A549 (cell line): ENCODE data around the gene STX16.

Experiments used
- ELK1 ChIP-seq: fragments of 150-350 bp; IDR thresholded peaks from 2 replicates; pipeline ENCODE4 v1.6.1; 2014; ENCODE audit warnings: low read depth, mild to moderate bottlenecking, low read length
- GATA3 ChIP-seq: IDR thresholded peaks from 2 replicates; pipeline ENCODE4 v1.6.1; 2012; ENCODE audit warnings: borderline replicate concordance
- HMGXB4 ChIP-seq: fragments of 250-450 bp; sonication (Bioruptor Pico); IDR thresholded peaks from 2 replicates; pipeline ENCODE4 v1.5.0; 2021; ENCODE audit warnings: mild to moderate bottlenecking, moderate library complexity, borderline replicate concordance
- MYC ChIP-seq: IDR thresholded peaks from 2 replicates; pipeline ENCODE4 v1.6.1; 2012; ENCODE audit warnings: mild to moderate bottlenecking, inconsistent platforms, low read length, improper control_type of control experiment, borderline replicate concordance
- POLR2AphosphoS2 ChIP-seq: conservative IDR thresholded peaks from 2 replicates; pipeline ENCODE4 v1.6.1; 2012; ENCODE audit warnings: low read length, improper control_type of control experiment, inconsistent platforms
- TF ChIP-seq, protein P1 (sequence below): IDR thresholded peaks from 2 replicates; pipeline ENCODE4 v1.6.1; 2012
- TF ChIP-seq, protein P2 (sequence below): fragments of >200 bp; sonication (Bioruptor Twin); formaldehyde crosslinking; IDR thresholded peaks from 3 replicates; pipeline ENCODE4 v1.5.1; 2016
- TF ChIP-seq, protein P3 (sequence below): fragments of >200 bp; sonication (Bioruptor Twin); formaldehyde crosslinking; IDR thresholded peaks from 3 replicates; pipeline ENCODE4 v1.6.1; 2016

DNA sequence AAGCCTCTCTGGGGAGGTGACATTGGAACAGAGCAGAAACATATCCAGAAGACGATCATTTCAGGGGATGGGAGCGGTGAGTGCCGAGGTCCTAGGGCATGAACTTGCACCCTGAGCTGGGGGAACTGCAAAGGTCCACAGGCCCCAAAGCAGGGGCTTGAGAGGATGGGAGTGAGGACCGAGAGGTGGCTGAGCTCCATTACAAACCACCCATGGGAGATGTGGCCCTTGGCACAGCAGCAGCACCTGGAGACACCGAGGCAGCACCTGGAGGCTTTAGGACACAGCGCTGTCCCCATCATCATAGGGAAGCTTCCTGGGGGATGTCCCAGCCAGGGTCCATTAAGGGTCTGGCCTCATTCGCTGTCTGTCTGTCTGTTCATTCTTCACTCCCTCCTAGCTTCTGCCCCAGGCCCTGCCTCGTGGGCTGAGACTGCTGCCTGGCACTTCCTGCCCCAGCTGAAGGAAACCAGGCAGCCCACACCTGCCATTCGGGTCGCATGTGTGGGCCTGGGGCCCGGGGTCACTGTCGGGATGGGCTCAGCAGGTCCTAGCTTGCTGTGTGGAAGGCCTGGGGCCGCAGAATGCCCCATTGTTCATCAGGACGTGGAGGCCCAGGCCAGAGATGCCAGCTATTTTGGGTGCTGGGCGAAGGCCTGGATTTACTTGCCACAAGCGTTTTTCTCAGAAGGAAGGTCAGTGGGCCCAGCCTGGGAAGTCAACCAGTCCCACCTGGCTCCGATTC is 42.8 kb upstream of the STX16 start:
- TF ChIP-seq MYC = no peak
- no peak for TF ChIP-seq GATA3
- TF ChIP-seq, protein P1, sequence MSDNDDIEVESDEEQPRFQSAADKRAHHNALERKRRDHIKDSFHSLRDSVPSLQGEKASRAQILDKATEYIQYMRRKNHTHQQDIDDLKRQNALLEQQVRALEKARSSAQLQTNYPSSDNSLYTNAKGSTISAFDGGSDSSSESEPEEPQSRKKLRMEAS = no peak
- TF ChIP-seq, protein P2, sequence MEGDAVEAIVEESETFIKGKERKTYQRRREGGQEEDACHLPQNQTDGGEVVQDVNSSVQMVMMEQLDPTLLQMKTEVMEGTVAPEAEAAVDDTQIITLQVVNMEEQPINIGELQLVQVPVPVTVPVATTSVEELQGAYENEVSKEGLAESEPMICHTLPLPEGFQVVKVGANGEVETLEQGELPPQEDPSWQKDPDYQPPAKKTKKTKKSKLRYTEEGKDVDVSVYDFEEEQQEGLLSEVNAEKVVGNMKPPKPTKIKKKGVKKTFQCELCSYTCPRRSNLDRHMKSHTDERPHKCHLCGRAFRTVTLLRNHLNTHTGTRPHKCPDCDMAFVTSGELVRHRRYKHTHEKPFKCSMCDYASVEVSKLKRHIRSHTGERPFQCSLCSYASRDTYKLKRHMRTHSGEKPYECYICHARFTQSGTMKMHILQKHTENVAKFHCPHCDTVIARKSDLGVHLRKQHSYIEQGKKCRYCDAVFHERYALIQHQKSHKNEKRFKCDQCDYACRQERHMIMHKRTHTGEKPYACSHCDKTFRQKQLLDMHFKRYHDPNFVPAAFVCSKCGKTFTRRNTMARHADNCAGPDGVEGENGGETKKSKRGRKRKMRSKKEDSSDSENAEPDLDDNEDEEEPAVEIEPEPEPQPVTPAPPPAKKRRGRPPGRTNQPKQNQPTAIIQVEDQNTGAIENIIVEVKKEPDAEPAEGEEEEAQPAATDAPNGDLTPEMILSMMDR = no peak
- no peak for TF ChIP-seq POLR2AphosphoS2
- TF ChIP-seq HMGXB4 = no peak
- TF ChIP-seq, protein P3, sequence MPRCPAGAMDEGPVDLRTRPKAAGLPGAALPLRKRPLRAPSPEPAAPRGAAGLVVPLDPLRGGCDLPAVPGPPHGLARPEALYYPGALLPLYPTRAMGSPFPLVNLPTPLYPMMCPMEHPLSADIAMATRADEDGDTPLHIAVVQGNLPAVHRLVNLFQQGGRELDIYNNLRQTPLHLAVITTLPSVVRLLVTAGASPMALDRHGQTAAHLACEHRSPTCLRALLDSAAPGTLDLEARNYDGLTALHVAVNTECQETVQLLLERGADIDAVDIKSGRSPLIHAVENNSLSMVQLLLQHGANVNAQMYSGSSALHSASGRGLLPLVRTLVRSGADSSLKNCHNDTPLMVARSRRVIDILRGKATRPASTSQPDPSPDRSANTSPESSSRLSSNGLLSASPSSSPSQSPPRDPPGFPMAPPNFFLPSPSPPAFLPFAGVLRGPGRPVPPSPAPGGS = no peak
- no peak for TF ChIP-seq ELK1
